Measurements from ENCODE around the gene GKN2. TPM values are rescaled to one million over a fixed set of nuclear protein-coding genes. Genes with fewer than 3 reads are reported as not detected.

The GKN2 gene
- total RNA-seq: not detected

GRCh38 chr2:68952887-68953521 is at the start of gene GKN2:
GKN2 (minus strand) TSS chr2:68952893; CDS start chr2:68952861, 32 bp downstream.
- DNase-seq: no peak

DNA sequence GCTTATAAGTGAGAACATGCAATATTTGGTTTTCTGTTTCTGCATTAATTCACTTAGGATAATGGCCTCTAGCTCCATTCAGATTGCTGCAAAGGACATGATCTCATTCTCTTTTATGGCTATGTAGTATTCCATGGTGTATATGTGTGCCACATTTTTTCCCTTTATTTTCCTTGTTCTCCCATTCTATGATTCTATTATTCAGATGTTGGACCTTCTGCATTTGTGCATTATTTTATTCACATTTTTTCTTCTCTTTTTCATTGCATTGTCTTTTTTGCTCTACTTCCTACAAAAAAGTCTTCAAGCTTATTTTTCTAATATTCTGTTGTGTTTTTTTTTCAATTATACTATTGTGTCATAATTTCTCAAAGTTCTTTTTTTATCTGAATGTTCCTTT is 49.2 kb upstream of the GKN2 start:
- no peak for DNase-seq

GRCh38 chr2:68997401-68997800 is 44.7 kb upstream of the GKN2 start:
- no peak for DNase-seq

- DNase-seq: no peak
Observed at GRCh38 chr2:68995916-68996315, 43.2 kb upstream of the GKN2 start.

DNA sequence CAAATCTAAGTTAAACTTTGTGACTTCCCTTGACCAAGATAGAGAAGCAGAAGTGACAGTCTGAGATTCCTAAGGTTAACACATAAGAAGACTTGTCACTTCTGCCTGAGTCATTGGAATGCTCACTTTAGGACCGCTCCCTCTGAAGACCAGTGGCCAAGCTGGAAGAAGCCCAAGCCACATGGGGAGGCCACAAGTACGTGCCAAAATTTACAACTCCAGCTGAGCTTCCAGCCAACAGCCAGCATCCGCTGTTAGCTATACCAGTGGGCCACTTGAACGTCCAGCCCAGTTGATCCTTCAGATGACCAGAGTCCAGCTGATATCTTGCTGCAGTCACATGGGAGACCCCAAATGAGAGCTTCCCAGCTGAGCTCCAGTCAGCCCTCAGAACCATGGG is 42.2 kb upstream of the GKN2 start:
- no peak for DNase-seq

- no peak for DNase-seq
Observed at GRCh38 chr2:68993660-68994059, 41.0 kb upstream of the GKN2 start.

DNA sequence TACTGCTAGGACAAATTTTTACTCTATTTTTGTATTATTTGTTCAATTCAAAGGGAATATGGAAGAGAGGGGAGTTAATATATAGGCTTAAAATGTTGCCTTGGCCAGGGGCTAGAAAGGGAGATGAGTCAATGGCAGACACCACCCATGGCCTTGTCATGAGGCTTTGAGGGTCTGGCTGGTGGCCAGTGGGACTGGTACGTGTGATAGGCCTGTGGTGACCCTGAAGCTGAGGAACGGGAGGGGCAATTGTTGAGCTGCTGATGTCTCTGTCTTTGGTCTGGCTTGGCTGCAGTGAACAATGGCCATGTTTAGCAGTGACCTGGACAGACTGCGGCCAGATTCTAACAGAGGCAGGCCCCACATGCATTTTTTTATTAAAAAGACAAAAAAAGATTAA is 40.2 kb upstream of the GKN2 start:
- DNase-seq: no peak

- no peak for DNase-seq
Observed at GRCh38 chr2:68992341-68992740, 39.6 kb upstream of the GKN2 start.

DNA sequence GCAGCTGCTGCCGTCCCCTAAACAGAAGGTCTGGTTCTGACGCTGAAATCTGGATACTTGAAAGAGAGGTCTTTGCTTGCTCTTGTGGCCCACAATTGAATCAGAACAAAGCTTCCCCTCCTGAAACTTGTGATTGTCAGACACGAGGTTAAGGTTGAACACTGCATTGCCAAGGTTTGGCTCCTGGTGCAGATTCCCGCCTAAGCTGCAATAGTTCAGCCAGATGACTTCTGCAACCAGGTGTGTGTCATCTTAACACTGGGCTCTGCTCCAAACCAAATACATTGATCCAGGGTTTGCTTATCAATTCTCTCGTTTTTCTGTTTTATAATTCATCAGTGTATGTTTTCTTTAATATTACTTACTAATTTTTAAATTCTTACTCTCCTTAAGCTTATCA is 36.3 kb upstream of the GKN2 start:
- DNase-seq: no peak

- no peak for DNase-seq
Observed at GRCh38 chr2:68987021-68987503, 34.4 kb upstream of the GKN2 start.

DNA sequence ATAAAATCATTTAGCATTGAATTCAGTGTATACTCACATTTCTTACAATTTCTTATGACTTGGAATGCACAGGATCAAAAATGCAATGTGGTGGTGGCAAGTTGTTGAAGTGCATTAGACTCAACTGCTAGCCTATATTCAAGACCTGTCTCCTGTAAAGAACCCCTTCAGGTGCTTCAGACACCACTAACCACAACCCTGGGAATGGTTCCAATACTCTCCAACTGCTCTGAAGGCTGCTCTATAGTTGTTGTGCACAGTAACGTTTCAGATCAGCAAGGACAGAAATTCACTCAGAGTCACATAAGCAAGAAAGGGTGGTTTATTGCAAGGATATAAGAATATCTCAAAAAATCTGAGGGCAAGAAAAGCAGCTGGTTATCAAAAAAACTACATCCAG is 28.3 kb upstream of the GKN2 start:
- no peak for DNase-seq

DNA sequence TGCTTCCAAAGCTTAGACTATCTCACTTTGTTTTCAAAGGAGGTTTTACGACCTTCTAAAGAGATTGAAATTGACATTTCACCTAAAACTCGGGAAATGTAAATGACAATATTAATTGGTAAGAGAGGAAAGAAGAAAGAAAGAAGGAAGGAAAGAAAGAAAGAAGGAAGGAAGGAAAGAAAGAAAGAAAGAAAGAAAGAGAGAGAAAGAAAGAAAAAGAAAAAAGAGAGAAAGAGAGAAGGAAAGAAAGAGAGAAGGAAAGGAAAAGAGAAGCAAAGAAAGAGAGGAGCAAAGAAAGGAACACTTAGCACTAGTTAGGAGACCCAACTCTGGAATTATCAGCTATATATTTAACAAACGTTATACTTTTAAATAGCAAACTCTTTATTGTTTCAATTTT is 25.4 kb upstream of the GKN2 start:
- no peak for DNase-seq

- no peak for DNase-seq
Observed at GRCh38 chr2:68977453-68977852, 24.8 kb upstream of the GKN2 start.

DNA sequence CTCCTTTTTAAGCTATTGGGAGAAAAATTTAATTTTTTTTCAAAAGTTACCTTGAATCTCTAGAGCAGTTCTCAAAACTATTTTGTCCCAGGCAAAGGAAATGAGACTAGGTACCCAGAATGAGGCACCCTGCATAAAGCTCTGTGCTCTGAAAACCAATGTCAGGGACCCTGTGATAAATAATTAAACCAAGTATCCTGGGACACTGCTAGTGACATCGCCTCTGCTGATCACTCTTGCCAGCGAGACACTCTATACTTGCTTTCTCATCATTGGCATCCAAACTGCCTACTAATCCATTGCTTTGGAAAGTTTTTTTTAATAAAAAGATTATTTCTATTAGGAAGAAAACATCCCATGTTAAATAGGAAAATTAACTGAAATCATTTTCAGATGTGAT is 23.2 kb upstream of the GKN2 start:
- no peak for DNase-seq

DNA sequence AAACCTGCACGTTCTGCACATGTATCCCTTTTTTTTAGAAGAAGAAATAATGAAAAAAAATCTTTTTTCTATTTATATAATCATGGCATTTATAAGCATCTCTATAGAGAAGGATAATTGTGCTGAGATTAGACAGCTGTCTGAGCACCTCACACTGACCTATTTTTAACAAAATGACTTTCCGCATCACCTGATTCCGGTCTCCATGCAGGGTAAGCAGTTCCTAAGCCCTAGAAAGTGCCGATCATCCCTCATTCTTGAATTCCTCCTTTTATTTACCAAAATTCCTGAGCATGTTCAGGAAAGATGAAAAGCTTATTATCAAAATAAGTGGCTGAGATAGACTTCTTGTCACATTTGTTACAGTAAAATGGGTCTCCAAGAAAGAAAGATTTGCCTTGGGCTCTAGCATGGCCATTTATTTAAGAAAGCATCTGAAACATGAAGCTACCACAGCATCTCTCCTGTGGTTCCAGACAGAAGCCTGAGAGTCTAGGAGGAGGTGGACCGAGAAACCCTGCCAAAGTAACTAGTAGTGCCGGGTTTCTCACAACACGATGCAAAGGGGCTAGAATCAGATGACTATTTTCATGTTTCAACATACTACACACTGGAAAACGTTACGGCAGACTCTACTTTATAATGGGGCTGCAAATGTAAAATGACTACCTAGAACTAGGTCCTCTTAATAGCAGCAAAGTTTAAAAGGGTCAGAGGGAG is 22.4 kb upstream of the GKN2 start:
- no peak for DNase-seq

- DNase-seq: no peak
Observed at GRCh38 chr2:68974251-68974650, 21.6 kb upstream of the GKN2 start, which contains the start of gene GKN1. GKN1 (plus strand) TSS chr2:68974636; CDS start chr2:68974678, 42 bp downstream.

GRCh38 chr2:68971591-68972231 is 19.0 kb upstream of the GKN2 start:
- no peak for DNase-seq

- DNase-seq: no peak
Observed at GRCh38 chr2:68970566-68971265, 18.0 kb upstream of the GKN2 start.

DNA sequence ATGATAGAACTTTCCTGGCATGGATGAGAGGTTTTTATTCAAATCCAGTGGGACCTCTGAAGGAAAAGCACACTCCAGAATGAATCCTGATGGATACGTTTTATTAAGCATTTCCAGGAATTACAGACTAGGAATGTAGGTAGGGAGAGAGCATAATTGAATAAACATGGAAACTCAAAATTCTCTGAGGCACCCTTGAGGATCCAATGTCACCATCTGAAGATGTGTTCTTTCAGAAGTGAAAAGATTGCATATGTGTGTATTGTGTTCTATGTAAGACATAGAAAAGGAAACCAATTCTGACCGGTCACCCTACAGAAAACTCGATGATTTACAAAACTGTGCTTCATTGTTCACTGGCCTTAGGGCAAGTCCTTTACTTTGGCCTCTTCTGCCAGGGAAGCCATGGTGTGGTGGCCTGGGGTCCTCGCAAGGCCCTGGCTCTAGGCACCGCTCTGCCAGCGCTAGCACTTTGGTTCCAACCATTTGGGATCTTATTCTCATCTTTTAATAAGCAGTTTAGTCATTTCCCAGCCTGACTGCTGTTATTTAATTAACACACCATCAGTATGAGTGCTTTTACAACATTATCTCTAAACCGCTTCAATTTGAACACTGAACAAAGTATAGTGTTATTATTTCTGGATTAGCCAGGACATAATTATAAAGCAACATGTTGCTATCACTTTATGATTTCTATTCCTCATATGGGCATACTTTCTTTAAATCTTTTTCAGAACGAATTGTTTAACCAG is 17.2 kb upstream of the GKN2 start:
- no peak for DNase-seq

DNA sequence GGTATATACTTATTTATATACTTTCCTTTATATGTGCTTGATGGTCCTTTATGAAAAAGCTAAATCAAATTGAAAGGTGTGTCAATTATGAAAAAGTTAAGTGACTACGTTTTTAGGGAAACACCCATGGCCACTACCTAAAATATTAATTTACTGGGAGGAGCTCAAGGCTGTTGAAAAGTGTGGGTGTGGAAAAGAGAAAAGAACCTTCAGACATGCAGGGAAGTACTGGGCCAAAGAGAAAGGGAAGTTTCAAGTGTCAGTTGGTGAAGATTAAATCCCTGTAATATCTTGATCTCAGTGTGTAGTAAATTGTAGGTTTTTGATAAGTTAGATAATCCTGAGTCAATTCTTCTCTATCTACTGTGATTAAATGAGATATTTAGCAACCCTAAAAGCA is 15.5 kb upstream of the GKN2 start:
- no peak for DNase-seq

- DNase-seq: no peak
Observed at GRCh38 chr2:68964282-68964681, 11.6 kb upstream of the GKN2 start.

DNA sequence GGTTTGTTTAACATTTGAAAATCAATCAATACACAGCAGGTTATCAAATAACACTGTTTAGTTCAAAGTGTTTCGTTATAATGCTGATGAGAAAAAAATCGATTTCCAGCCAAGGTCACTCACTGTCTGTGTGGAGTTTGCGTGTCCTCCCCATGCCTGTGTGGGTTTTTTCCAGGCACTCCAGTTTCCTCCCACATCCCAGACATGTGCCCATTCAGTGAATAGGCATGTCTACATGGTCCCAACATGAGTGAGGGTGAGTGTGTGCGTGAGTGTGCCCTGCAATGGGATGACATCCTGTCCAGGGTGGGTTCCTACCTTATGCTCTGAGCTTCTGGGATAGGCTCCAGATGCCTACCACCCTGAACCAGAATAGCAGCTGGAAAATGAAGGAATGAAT is 8.7 kb upstream of the GKN2 start:
- no peak for DNase-seq

DNA sequence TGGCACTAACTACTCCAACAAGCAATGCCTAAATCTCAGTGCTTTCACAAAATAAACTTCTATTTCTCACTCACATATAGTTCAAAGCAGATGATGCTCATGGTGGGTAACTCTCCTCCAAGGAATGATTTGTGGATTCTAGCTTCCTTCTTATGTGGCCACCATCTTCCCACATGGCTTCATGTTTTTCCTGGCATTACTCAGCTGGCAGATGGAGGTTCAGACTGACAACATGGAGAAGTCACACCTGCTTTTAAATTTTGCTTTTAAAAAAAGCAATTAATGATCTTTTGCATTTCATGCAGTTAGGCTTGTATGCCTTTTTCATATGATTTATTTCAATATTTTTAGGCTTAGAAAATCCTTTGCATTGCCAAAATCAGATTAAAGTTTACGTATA is 6.3 kb upstream of the GKN2 start:
- no peak for DNase-seq
